ENCODE results near the gene YIPF5. TPM values are rescaled to one million over a fixed set of nuclear protein-coding genes. Genes with fewer than 3 reads are reported as not detected.

YIPF5 gene
- total and polyA plus RNA-seq, 7 donors = 12.3 to 44.6 (median 35.2) TPM

GRCh38 chr5:144187699-144188294 is 17.3 kb upstream of the YIPF5 start:
- TF ChIP-seq POLR2AphosphoS5 (IDR thresholded peaks at IDR 0.05) (peak in 1 of 4 donors; percentile 8), EP300 (IDR thresholded peaks at IDR 0.05) (no peak)
- intact Hi-C loops (cut with DNase I) = no loop called here
- no peaks in the 10 kb centered on the region for H3K36me3 ChIP-seq
- peaks cover 0 to 11% (median 8%) of the 10 kb centered on the region in 4 donors for H3K4me1 ChIP-seq
- no peak overlapping the region for H3K4me3 ChIP-seq
- DNase-seq = peak; percentile 81
- 21 to 28% methylated on average over 2 of the region's 2 CpGs for WGBS, 2 donors
- H3K9me3 ChIP-seq = no peaks in the 10 kb centered on the region
- H3K27me3 ChIP-seq = no peaks in the 10 kb centered on the region
- H3K27ac ChIP-seq = peak overlapping the region in 1 of 4 donors; percentile 37

- intact Hi-C loops (cut with DNase I) = no loop called here
- TF ChIP-seq POLR2A (IDR thresholded peaks at IDR 0.05) (no peak), CTCF (IDR thresholded peaks at IDR 0.05) (peak in 3 of 4 experiments; percentile 31 to 70 (median 58))
- DNase-seq = no peak
- Histone ChIP-seq H3K27me3 (no peaks in the 10 kb centered on the region), H3K4me1 (peaks cover 0 to 11% (median 8%) of the 10 kb centered on the region in 4 donors), H3K9me3 (no peaks in the 10 kb centered on the region), H3K4me3 (no peak overlapping the region), H3K27ac (no peak overlapping the region), H3K36me3 (no peaks in the 10 kb centered on the region)
- WGBS, 2 donors = 11 to 22% methylated on average over 4 of the region's 4 CpGs
Measured at GRCh38 chr5:144183254-144183889, 12.9 kb upstream of the YIPF5 start.

GRCh38 chr5:144179226-144179625 is 8.8 kb upstream of the YIPF5 start:
- Histone ChIP-seq H3K36me3 (no peaks in the 10 kb centered on the region), H3K4me3 (no peak overlapping the region), H3K4me1 (no peaks in the 10 kb centered on the region), H3K27me3 (peaks cover 0 to 3% (median 0%) of the 10 kb centered on the region in 3 donors), H3K27ac (no peak overlapping the region), H3K9me3 (no peaks in the 10 kb centered on the region)
- TF ChIP-seq POLR2A (IDR thresholded peaks at IDR 0.05) = no peak
- no peak for TF ChIP-seq POLR2AphosphoS5 (IDR thresholded peaks at IDR 0.05)
- no peak for TF ChIP-seq EP300 (IDR thresholded peaks at IDR 0.05)
- TF ChIP-seq CTCF (IDR thresholded peaks at IDR 0.05) = no peak
- DNase-seq = no peak
- intact Hi-C loops (cut with DNase I) = loop anchor here (10.0 kb wide), 1 partner anchor 774 kb away; the partner anchor contains the start of gene NR3C1
- WGBS, 2 donors = 94 to 100% methylated on average over 1 of the region's 1 CpG

- H3K9me3 ChIP-seq = no peaks in the 10 kb centered on the region
- no peak overlapping the region for H3K27ac ChIP-seq
Measured at GRCh38 chr5:144177548-144177947, 7.1 kb upstream of the YIPF5 start.

More at GRCh38 chr5:144177548-144177947, 7.1 kb upstream of the YIPF5 start:
- Histone ChIP-seq H3K4me1 (no peaks in the 10 kb centered on the region), H3K36me3 (no peaks in the 10 kb centered on the region), H3K27me3 (peaks cover 0 to 3% (median 0%) of the 10 kb centered on the region in 3 donors), H3K4me3 (no peak overlapping the region)
- intact Hi-C loops (cut with DNase I) = loop anchor here (10.0 kb wide), 1 partner anchor 773 kb away; the partner anchor contains the start of gene NR3C1
- no peak for DNase-seq
- TF ChIP-seq EP300 (IDR thresholded peaks at IDR 0.05) (no peak), CTCF (IDR thresholded peaks at IDR 0.05) (no peak), POLR2AphosphoS5 (IDR thresholded peaks at IDR 0.05) (no peak), POLR2A (IDR thresholded peaks at IDR 0.05) (no peak)
- WGBS, 2 donors = 80 to 83% methylated on average over 3 of the region's 3 CpGs
